Fibroblast of lung (primary cell): ENCODE results near the gene NFASC.

Experiments
- EZH2 ChIP-seq: IDR thresholded peaks from 2 replicates; pipeline ENCODE4 v1.5.1; 2012; ENCODE audit warnings: low read length, control low read depth, mild to moderate bottlenecking; ENCODE audit errors: missing control alignments
- TF ChIP-seq, protein P1 (sequence below), 2 donors: IDR thresholded peaks in 1 of 2; conservative IDR thresholded peaks in 1 of 2; 1 replicate in 1 of 2; 2 replicates in 1 of 2; pipeline ENCODE4 v1.5.1; 2011 to 2012; ENCODE audit warnings: low read length in 2 of 2, control low read depth in 1 of 2, inconsistent platforms in 1 of 2, low read depth in 1 of 2, mild to moderate bottlenecking in 1 of 2

DNA sequence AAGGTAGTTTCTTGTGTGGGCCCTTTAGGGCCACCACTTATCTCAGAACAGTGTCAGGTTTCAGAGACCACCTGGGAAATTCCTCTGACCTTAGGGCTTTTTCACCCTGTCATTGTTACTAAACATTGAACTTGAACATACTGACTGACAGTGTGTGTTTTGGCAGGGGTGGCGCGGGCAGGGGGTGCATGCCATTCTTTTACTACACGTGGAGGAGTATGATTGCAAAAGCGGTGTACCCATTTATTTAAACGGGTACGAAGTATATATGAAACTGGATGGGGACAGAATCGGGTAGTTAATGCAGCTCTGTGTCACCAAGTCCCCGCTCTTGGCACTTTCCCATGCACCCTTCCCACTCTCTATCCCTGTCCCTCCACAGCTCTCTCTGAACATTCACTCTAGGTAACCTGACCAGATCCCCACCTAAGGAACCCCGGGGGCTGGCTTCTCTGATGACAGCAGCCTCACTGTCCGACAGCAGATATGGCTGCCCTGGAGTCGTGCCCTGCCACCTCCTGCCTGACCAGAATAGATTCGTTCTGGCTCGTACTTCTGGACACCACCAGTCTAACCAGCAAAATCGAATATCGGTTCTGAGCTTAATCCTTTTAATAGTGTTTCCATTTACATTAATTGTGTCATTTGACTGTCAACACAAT, 51.3 kb downstream of the NFASC start:
- TF ChIP-seq, protein P1, sequence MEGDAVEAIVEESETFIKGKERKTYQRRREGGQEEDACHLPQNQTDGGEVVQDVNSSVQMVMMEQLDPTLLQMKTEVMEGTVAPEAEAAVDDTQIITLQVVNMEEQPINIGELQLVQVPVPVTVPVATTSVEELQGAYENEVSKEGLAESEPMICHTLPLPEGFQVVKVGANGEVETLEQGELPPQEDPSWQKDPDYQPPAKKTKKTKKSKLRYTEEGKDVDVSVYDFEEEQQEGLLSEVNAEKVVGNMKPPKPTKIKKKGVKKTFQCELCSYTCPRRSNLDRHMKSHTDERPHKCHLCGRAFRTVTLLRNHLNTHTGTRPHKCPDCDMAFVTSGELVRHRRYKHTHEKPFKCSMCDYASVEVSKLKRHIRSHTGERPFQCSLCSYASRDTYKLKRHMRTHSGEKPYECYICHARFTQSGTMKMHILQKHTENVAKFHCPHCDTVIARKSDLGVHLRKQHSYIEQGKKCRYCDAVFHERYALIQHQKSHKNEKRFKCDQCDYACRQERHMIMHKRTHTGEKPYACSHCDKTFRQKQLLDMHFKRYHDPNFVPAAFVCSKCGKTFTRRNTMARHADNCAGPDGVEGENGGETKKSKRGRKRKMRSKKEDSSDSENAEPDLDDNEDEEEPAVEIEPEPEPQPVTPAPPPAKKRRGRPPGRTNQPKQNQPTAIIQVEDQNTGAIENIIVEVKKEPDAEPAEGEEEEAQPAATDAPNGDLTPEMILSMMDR (conservative IDR thresholded peaks at IDR 0.05 in 1 of 2, IDR thresholded peaks at IDR 0.05 in 1 of 2; ENCODE audit: low read depth in 1 of 2, low read length in 2 of 2) = no peak
- no peak for TF ChIP-seq EZH2
